Ovary (tissue), 9 donors: Measurements from ENCODE around the gene DUOX1. TPM values are rescaled to one million over a fixed set of nuclear protein-coding genes. Genes with fewer than 3 reads are reported as not detected.

ENCODE experiments used
- DNase-seq, 5 donors: peaks; one replicate each; pipeline ENCODE4 v3.0.0-alpha.2; 2019 to 2020
- H3K27ac ChIP-seq, 2 donors: fragments of 200-600 bp; one replicate each; pipeline versions ENCODE4 v1.5.1 to v1.8.0; 2019 to 2022
- H3K27me3 ChIP-seq: fragments of 200-600 bp; one replicate; pipeline ENCODE4 v1.8.0; 2022
- H3K36me3 ChIP-seq: fragments of 200-600 bp; sonication (generic); one replicate; pipeline ENCODE4 v1.5.1; 2019
- H3K4me1 ChIP-seq: one replicate; pipeline ENCODE4 v1.8.1; 2013; ENCODE audit warnings: mild to moderate bottlenecking, moderate library complexity; ENCODE audit not compliant: insufficient read depth
- H3K4me3 ChIP-seq: fragments of 200-600 bp; sonication (generic); one replicate; pipeline ENCODE4 v1.5.1; 2017
- H3K9me3 ChIP-seq, 2 donors: fragments of 200-600 bp in 1 of 2; sonication (generic) in 1 of 2; one replicate each; pipeline versions ENCODE4 v1.5.1 to v1.8.1; 2013 to 2019; ENCODE audit warnings: mild to moderate bottlenecking in 1 of 2, moderate library complexity in 1 of 2
- EP300 ChIP-seq: sonication (generic); formaldehyde crosslinking; IDR thresholded peaks from one replicate; pipeline ENCODE4 v1.6.1; 2017; ENCODE audit warnings: antibody characterized with exemption
- POLR2A ChIP-seq: fragments of 450-650 bp; IDR thresholded peaks from one replicate; pipeline ENCODE4 v1.6.1; 2017; ENCODE audit warnings: antibody characterized with exemption, mild to moderate bottlenecking, moderate library complexity
- WGBS, 3 donors: extraction: QIAGEN DNeasy Blood & Tissue Kit in 1 of 3; methylation state at CpG; one replicate each; pipeline versions ENCODE4 v1.1.5 to v1.1.7; 2013 to 2017; 5-methylcytosine and 5-hydroxymethylcytosine counted together
- intact Hi-C, 4 donors: fragments of 100-400 bp; cut with DNase I; formaldehyde crosslinking; loops; one replicate each; pipeline versions ENCODE4 v1.11.0 to v1.15.1; 2022 to 2023
- polyA plus RNA-seq, 2 donors: library from polyadenylated mRNA; stranded (reverse); fragments of 200-250 nt in 1 of 2; fragments of 350-450 nt in 1 of 2; fragmentation: Illumina TruSeq in 1 of 2; extraction: RNeasy Lipid Tissue Mini Kit (QIAGEN cat#74804) in 1 of 2; gene quantifications; one replicate each; pipeline ENCODE4 v1.2.3, GENCODE V29; 2013 to 2014
- total RNA-seq, 7 donors: library from RNA; depleted of rRNA in 2 of 7; stranded (reverse); fragments of >200 nt in 2 of 7; fragmentation: NEBNext Ultra II Directional in 3 of 7; extraction: Animal tissue kit (Norgen Biotek cat#: 25700) in 3 of 7; gene quantifications; one replicate each; pipeline versions ENCODE4 v1.1.0 to v1.2.4, GENCODE V29; 2016 to 2023
- TF ChIP-seq, protein P1 (sequence below), 3 donors: fragments of 450-650 bp in 2 of 3; fragments of 200-600 bp in 1 of 3; IDR thresholded peaks; one replicate each; pipeline versions ENCODE4 v1.5.1 to v1.8.0; 2016 to 2022; ENCODE audit warnings: antibody characterized with exemption in 3 of 3, mild to moderate bottlenecking in 1 of 3
- donor health status: DM: no; HTN: no; CAD: no; lungs with moderate emphysema.
- donor health status: DM: no; HTN: no; CAD: no.
- donor health status: Bipolar disorder and iron deficiency.
- donor health status: DM: yes; HTN: yes; CAD: no.
- donor health status: DM: no; HTN: no; CAD: no.
- donor health status: DM: yes; HTN: yes; CAD: no.

Gene DUOX1
- total and polyA plus RNA-seq, 9 donors: 0.23 to 9.2 (median 1.4) TPM

DNA sequence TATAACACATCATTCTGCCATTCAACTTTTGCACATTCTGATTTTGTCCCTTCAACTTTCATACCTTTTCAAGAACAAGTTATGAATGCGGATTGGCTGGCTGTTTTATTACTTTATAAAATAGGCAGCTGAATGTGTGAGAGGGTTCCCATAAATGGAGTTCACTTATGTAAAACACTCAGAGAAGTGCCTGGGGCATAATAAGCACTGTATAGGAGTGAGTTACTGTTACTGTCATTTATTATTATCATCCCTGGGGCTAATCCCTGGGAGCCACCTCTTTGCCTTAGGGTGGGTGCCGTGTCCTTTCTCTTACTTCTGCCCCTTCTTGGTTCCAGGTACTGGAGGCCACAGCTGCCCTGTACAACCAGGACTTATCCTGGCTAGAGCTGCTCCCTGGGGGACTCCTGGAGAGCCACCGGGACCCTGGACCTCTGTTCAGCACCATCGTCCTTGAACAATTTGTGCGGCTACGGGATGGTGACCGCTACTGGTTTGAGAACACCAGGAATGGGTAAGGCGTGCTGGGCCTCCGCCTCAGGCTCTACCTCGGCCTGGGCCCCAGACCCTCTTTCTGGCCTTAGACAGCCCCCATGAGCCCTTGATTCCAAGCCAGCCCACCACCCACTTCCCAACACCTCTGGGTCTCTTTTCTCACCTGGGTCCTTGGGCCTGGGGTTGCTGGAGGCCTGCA, 10.9 kb downstream of the DUOX1 start:
- no peaks in the 10 kb centered on the region for H3K4me1 ChIP-seq
- TF ChIP-seq, protein P1, sequence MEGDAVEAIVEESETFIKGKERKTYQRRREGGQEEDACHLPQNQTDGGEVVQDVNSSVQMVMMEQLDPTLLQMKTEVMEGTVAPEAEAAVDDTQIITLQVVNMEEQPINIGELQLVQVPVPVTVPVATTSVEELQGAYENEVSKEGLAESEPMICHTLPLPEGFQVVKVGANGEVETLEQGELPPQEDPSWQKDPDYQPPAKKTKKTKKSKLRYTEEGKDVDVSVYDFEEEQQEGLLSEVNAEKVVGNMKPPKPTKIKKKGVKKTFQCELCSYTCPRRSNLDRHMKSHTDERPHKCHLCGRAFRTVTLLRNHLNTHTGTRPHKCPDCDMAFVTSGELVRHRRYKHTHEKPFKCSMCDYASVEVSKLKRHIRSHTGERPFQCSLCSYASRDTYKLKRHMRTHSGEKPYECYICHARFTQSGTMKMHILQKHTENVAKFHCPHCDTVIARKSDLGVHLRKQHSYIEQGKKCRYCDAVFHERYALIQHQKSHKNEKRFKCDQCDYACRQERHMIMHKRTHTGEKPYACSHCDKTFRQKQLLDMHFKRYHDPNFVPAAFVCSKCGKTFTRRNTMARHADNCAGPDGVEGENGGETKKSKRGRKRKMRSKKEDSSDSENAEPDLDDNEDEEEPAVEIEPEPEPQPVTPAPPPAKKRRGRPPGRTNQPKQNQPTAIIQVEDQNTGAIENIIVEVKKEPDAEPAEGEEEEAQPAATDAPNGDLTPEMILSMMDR (IDR thresholded peaks at IDR 0.05): no peak
- TF ChIP-seq EP300 (no peak), POLR2A (no peak)
- no peak overlapping the region for H3K4me3 ChIP-seq
- WGBS, 3 donors: 91 to 94% (median 92%) methylated on average over 9 to 10 of the region's 10 CpGs
- H3K27ac ChIP-seq: no peak overlapping the region
- no peaks in the 10 kb centered on the region for H3K27me3 ChIP-seq
- intact Hi-C loops: no loop called here
- no peaks in the 10 kb centered on the region for H3K36me3 ChIP-seq
- H3K9me3 ChIP-seq: no peaks in the 10 kb centered on the region
- no peak for DNase-seq

DNA sequence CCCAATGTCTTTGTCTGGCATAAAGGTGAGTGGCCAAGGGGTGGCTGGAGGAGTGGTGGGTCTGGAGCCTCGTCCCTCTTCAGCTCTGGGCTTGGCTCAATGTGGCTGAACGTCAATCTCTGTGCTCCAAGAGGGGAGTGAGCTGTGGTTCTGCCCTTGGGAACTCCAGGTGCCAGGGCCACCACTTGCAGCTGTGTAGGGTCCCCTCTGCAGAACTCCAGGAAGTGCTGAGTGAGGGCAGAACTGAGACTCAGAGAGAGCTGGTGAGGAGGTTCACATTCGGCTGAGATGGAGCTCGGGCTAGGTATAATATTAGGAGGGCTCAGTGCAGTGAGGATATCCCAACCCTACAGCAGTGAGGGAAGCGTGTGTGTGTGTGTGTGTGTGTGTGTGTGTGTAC, 11.6 kb downstream of the DUOX1 start:
- H3K27ac ChIP-seq: no peak overlapping the region
- no peak for TF ChIP-seq EP300
- no peak for TF ChIP-seq POLR2A
- TF ChIP-seq, protein P1 (IDR thresholded peaks at IDR 0.05): no peak
- intact Hi-C loops: no loop called here
- no peaks in the 10 kb centered on the region for H3K27me3 ChIP-seq
- no peaks in the 10 kb centered on the region for H3K4me1 ChIP-seq
- 79 to 80% (median 80%) methylated on average over 5 of the region's 5 CpGs for WGBS, 3 donors
- no peak overlapping the region for H3K4me3 ChIP-seq
- H3K36me3 ChIP-seq: no peaks in the 10 kb centered on the region
- H3K9me3 ChIP-seq: no peaks in the 10 kb centered on the region
- DNase-seq: no peak

DNA sequence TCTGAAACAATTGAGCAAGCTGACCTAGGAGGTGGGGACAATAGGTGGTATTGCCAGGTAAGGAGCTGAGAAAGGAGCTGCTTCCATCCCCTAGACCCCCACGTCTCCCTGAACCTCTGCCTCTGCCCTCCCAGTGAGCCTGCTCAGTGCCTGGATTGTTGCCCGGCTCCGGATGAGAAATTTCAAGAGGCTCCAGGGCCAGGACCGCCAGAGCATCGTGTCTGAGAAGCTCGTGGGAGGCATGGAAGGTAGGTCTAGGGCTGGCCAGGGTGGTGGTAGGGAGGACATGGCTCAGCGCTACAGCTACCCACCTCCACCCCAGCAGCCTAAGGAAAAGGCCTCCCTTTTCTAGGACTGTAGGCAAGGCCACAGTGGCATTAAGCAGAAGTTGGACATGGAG, 13.3 kb downstream of the DUOX1 start:
- no peaks in the 10 kb centered on the region for H3K36me3 ChIP-seq
- 64 to 76% (median 67%) methylated on average over 7 of the region's 7 CpGs for WGBS, 3 donors
- H3K27ac ChIP-seq: no peak overlapping the region
- TF ChIP-seq, protein P1 (IDR thresholded peaks at IDR 0.05): no peak
- no peak for TF ChIP-seq EP300
- TF ChIP-seq POLR2A: no peak
- intact Hi-C loops: no loop called here
- no peak for DNase-seq
- H3K4me3 ChIP-seq: no peak overlapping the region
- H3K27me3 ChIP-seq: no peaks in the 10 kb centered on the region
- H3K9me3 ChIP-seq: no peaks in the 10 kb centered on the region
- no peaks in the 10 kb centered on the region for H3K4me1 ChIP-seq

DNA sequence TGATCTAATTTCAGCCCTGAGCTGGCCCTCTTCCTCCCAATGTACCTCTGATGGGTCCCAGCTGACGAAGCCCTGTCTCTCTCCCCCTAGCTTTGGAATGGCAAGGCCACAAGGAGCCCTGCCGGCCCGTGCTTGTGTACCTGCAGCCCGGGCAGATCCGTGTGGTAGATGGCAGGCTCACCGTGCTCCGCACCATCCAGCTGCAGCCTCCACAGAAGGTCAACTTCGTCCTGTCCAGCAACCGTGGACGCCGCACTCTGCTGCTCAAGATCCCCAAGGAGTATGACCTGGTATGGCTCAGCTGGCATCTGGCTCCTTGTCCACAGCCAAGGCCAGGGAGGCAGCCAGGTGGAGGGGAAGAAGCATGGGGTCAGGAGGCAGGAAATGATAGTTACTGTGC, 14.2 kb downstream of the DUOX1 start:
- Histone ChIP-seq H3K36me3 (no peaks in the 10 kb centered on the region), H3K4me3 (no peak overlapping the region), H3K4me1 (no peaks in the 10 kb centered on the region), H3K9me3 (no peaks in the 10 kb centered on the region), H3K27me3 (no peaks in the 10 kb centered on the region), H3K27ac (no peak overlapping the region)
- 25 to 58% (median 42%) methylated on average over 11 of the region's 11 CpGs for WGBS, 3 donors
- no peak for DNase-seq
- TF ChIP-seq, protein P1 (IDR thresholded peaks at IDR 0.05): no peak
- TF ChIP-seq POLR2A (no peak), EP300 (no peak)
- intact Hi-C loops: no loop called here
